GM21576 (cell line): Measurements from ENCODE around the gene UBASH3A.

Experiments
- ATAC-seq: cut with Tn5 transposase; IDR thresholded peaks from one replicate; pipeline ENCODE4 v1.9.1; 2021; ENCODE audit warnings: mild to moderate bottlenecking, moderate library complexity; ENCODE audit not compliant: unreplicated experiment

Gene UBASH3A

GRCh38 chr21:42486072-42486471, 82.4 kb downstream of the UBASH3A start:
- no peak for ATAC-seq

GRCh38 chr21:42486531-42486930, 82.8 kb downstream of the UBASH3A start:
- no peak for ATAC-seq

- no peak for ATAC-seq
Measured at GRCh38 chr21:42489006-42489563, 85.4 kb downstream of the UBASH3A start.

- no peak for ATAC-seq
Measured at GRCh38 chr21:42489991-42490390, 86.3 kb downstream of the UBASH3A start.

GRCh38 chr21:42490720-42491119, 87.0 kb downstream of the UBASH3A start:
- ATAC-seq: no peak

- ATAC-seq: no peak
Measured at GRCh38 chr21:42491328-42491727, 87.6 kb downstream of the UBASH3A start.

- no peak for ATAC-seq
Measured at GRCh38 chr21:42492201-42492600, 88.5 kb downstream of the UBASH3A start.

- no peak for ATAC-seq
Measured at GRCh38 chr21:42493109-42494060, 89.7 kb downstream of the UBASH3A start.

GRCh38 chr21:42495027-42495426, 91.3 kb downstream of the UBASH3A start:
- no peak for ATAC-seq

GRCh38 chr21:42495765-42496119, 92.0 kb downstream of the UBASH3A start:
- peak; percentile 8 for ATAC-seq

GRCh38 chr21:42496120-42496838, 92.6 kb downstream of the UBASH3A start, which contains the start of gene RSPH1:
Gene RSPH1 (minus strand): TSS chr21:42496224. CDS start chr21:42496186, 38 bp downstream.
- peak; percentile 98 for ATAC-seq

GRCh38 chr21:42496839-42497202, 93.1 kb downstream of the UBASH3A start:
- no peak for ATAC-seq
